Heart left ventricle (tissue), 16 donors: Measurements from ENCODE around the gene MGST2. TPM values are rescaled to one million over a fixed set of nuclear protein-coding genes. Genes with fewer than 3 reads are reported as not detected.

Source experiments
- ATAC-seq, 4 donors: fragments of 200-7000 bp; cut with Tn5 transposase; one replicate each; pipeline ENCODE4 v1.9.1; 2020 to 2022; ENCODE audit warnings: moderate library complexity in 4 of 4, mild to moderate bottlenecking in 3 of 4, moderate number of reproducible peaks in 1 of 4
- DNase-seq, 5 donors: peaks; one replicate each; pipeline ENCODE4 v3.0.0-alpha.2; 2020
- H3K27ac ChIP-seq, 12 donors: fragments of 200-600 bp; sonication (generic) in 4 of 12; one replicate each; pipeline versions ENCODE4 v1.5.0 to v1.8.0; 2016 to 2022; ENCODE audit warnings: mild to moderate bottlenecking in 2 of 12
- H3K27me3 ChIP-seq, 9 donors: fragments of 200-600 bp; sonication (generic) in 2 of 9; one replicate each; pipeline versions ENCODE4 v1.5.1 to v1.8.0; 2016 to 2022; ENCODE audit warnings: mild to moderate bottlenecking in 3 of 9
- H3K36me3 ChIP-seq, 9 donors: fragments of 200-600 bp; sonication (generic) in 2 of 9; one replicate each; pipeline versions ENCODE4 v1.5.0 to v1.8.0; 2018 to 2022; ENCODE audit warnings: mild to moderate bottlenecking in 2 of 9
- H3K4me1 ChIP-seq, 12 donors: fragments of 200-600 bp; sonication (generic) in 4 of 12; one replicate each; pipeline versions ENCODE4 v1.5.0 to v1.8.0; 2016 to 2022; ENCODE audit warnings: mild to moderate bottlenecking in 3 of 12
- H3K4me3 ChIP-seq, 12 donors: fragments of 200-600 bp; sonication (generic) in 4 of 12; one replicate each; pipeline versions ENCODE4 v1.5.0 to v1.8.0; 2017 to 2022; ENCODE audit warnings: mild to moderate bottlenecking in 9 of 12, moderate library complexity in 4 of 12
- H3K9me3 ChIP-seq, 12 donors: fragments of 200-600 bp; sonication (generic) in 4 of 12; one replicate each; pipeline versions ENCODE4 v1.5.0 to v1.8.0; 2016 to 2022; ENCODE audit warnings: mild to moderate bottlenecking in 1 of 12
- CTCF ChIP-seq, 12 donors: fragments of 200-600 bp; sonication (generic) in 4 of 12; IDR thresholded peaks; one replicate each; pipeline versions ENCODE4 v1.5.0 to v1.8.0; 2018 to 2022; ENCODE audit warnings: antibody characterized with exemption in 12 of 12, mild to moderate bottlenecking in 5 of 12
- POLR2A ChIP-seq, 2 donors: fragments of 450-650 bp; IDR thresholded peaks; one replicate each; pipeline ENCODE4 v1.6.1; 2017; ENCODE audit warnings: antibody characterized with exemption in 2 of 2, mild to moderate bottlenecking in 2 of 2, moderate library complexity in 2 of 2
- WGBS, 4 donors: extraction: QIAGEN DNeasy Blood & Tissue Kit in 2 of 4; methylation state at CpG; one replicate each; pipeline versions ENCODE4 v1.1.5 to v1.1.7; 2013 to 2018; 5-methylcytosine and 5-hydroxymethylcytosine counted together
- intact Hi-C, 10 donors: fragments of 100-400 bp; cut with DNase I; formaldehyde crosslinking; loops; one replicate each; pipeline versions ENCODE4 v1.11.1 to v1.14.2; 2022
- polyA plus RNA-seq, 2 donors: library from polyadenylated mRNA; stranded (reverse); fragments of 200-250 nt; gene quantifications; one replicate each; pipeline ENCODE4 v1.2.3, GENCODE V29; 2013
- total RNA-seq, 9 donors: library from RNA; depleted of rRNA in 2 of 9; stranded (reverse); fragments of >200 nt in 2 of 9; fragmentation: NEBNext Ultra II Directional in 3 of 9; extraction: Animal tissue kit (Norgen Biotek cat#: 25700) in 3 of 9; gene quantifications; one replicate each; pipeline versions ENCODE4 v1.1.0 to v1.2.4, GENCODE V29; 2016 to 2023
- donor health status: ischemic (EF 13 %, LVEDD 7.1; RV severe dilation, severe dysfunction).
- donor health status: healthy with polysubstance abuse.
- donor health status: DM: no; HTN: yes; CAD: no.
- donor health status: DM: no; HTN: no; CAD: no.
- donor health status: ischemic (EF 25% LVEDD 6.9; RV normal size, moderate dysfunction).
- donor health status: ischemic (EF 25% LVEDD 5.7; RV mildly dilated, moderate dysfunction).
- donor health status: healthy.
- donor health status: DM: yes; HTN: yes; CAD: no.
- donor health status: ischemic (EF 35%, LVEDD 5.7; RV mildly dilated, moderate dysfunction).
- donor health status: nonischemic (EF 11% LVEDD 7.7; RV severe dilation, severe dysfunction).
- donor health status: DM: yes; HTN: yes; CAD: no.
- donor health status: PGD.
- donor health status: ischemic (EF 29% LVEDD 5.4; RV normal size, mild dysfunction).
- donor health status: nonischemic (EF 23%, LVEDD 6.1; RV moderate dilation, normal function).

Gene MGST2
- total and polyA plus RNA-seq, 11 donors: 86.6 to 209 (median 105) TPM

DNA sequence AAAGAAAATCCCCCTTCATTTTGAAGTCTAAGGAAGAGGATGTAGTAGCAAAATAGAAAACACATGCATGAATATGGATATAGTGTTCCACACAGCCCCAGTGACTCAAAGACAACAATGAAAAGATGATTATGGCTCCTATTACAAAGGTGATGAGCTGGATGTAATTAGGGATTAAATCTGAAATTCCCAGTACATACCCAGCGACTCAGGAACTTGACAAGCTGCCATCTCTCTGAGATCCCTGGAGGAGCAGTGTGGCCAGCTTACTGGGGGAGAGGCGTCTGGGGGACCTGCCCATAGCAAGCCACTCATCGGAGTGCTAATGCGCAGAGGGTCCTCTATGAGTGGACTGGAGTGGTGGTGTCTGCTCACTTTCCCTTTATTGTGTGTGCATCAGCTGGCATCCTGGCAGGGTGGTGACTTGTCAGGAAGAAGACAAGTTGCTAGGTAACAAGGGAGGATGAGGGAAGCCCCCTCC lies 42.7 kb upstream of the MGST2 start:
- TF ChIP-seq POLR2A (IDR thresholded peaks at IDR 0.05): no peak
- no peak for TF ChIP-seq CTCF (IDR thresholded peaks at IDR 0.05)
- no peaks in the 10 kb centered on the region for H3K27me3 ChIP-seq
- 51 to 80% (median 57%) methylated on average over 4 of the region's 4 CpGs for WGBS, 4 donors
- no peaks in the 10 kb centered on the region for H3K9me3 ChIP-seq
- H3K4me1 ChIP-seq: no peaks in the 10 kb centered on the region
- no peak for DNase-seq
- no peak overlapping the region for H3K4me3 ChIP-seq
- H3K36me3 ChIP-seq: no peaks in the 10 kb centered on the region
- intact Hi-C loops: no loop called here
- no peak for ATAC-seq
- no peak overlapping the region for H3K27ac ChIP-seq

GRCh38 chr4:139624441-139625092 lies 41.1 kb upstream of the MGST2 start:
- Histone ChIP-seq H3K36me3 (no peaks in the 10 kb centered on the region), H3K4me1 (no peaks in the 10 kb centered on the region), H3K27ac (no peak overlapping the region), H3K9me3 (no peaks in the 10 kb centered on the region), H3K4me3 (no peak overlapping the region), H3K27me3 (no peaks in the 10 kb centered on the region)
- intact Hi-C loops: no loop called here
- DNase-seq (no peak), ATAC-seq (no peak)
- TF ChIP-seq CTCF (IDR thresholded peaks at IDR 0.05) (no peak), POLR2A (IDR thresholded peaks at IDR 0.05) (no peak)
- 78 to 82% (median 80%) methylated on average over 3 of the region's 3 CpGs for WGBS, 4 donors

- no peaks in the 10 kb centered on the region for H3K9me3 ChIP-seq
- WGBS, 4 donors: 81 to 88% (median 85%) methylated on average over 3 of the region's 3 CpGs
- DNase-seq (no peak), ATAC-seq (no peak)
- no peaks in the 10 kb centered on the region for H3K4me1 ChIP-seq
- no peaks in the 10 kb centered on the region for H3K36me3 ChIP-seq
- no peaks in the 10 kb centered on the region for H3K27me3 ChIP-seq
- TF ChIP-seq CTCF (IDR thresholded peaks at IDR 0.05) (no peak), POLR2A (IDR thresholded peaks at IDR 0.05) (no peak)
- no peak overlapping the region for H3K27ac ChIP-seq
- intact Hi-C loops: no loop called here
- no peak overlapping the region for H3K4me3 ChIP-seq
Observed at GRCh38 chr4:139625093-139625455, 40.5 kb upstream of the MGST2 start.

DNA sequence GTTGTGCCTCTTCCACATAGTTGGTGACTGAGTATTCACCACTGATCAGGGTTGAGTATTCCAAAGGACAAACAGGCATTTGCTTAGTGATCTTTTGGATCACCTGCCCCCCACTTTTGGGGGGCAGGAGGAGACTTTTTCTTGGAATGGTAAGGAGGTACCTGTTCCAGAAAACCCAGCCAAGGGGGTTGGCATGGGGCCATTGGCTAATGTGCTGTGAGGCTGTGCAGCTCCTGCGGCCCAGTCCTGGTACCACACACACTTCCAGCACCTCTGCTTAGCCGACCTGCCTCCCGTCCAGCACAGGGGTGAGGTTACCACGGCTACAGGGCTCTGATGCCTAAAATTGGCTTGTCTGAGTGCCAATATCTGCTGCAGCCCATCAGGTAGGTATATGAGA lies 40.1 kb upstream of the MGST2 start:
- H3K36me3 ChIP-seq: no peaks in the 10 kb centered on the region
- ATAC-seq (no peak), DNase-seq (no peak)
- 64 to 76% (median 71%) methylated on average over 4 of the region's 4 CpGs for WGBS, 4 donors
- H3K27me3 ChIP-seq: no peaks in the 10 kb centered on the region
- no peaks in the 10 kb centered on the region for H3K9me3 ChIP-seq
- no peaks in the 10 kb centered on the region for H3K4me1 ChIP-seq
- no peak overlapping the region for H3K4me3 ChIP-seq
- H3K27ac ChIP-seq: no peak overlapping the region
- TF ChIP-seq CTCF (IDR thresholded peaks at IDR 0.05) (no peak), POLR2A (IDR thresholded peaks at IDR 0.05) (no peak)
- intact Hi-C loops: no loop called here
